Keratinocyte (primary cell): ENCODE measurements around the gene PITPNM3.

Experiments
- CTCF ChIP-seq, 3 experiments: IDR thresholded peaks in 1 of 3; conservative IDR thresholded peaks in 1 of 3; optimal IDR thresholded peaks in 1 of 3; 2 replicates in 2 of 3; 3 replicates in 1 of 3; pipeline versions ENCODE3 to v1.5.1; 2011; ENCODE audit warnings: low read length in 3 of 3, mild to moderate bottlenecking in 3 of 3, moderate library complexity in 2 of 3, control low read depth in 1 of 3, inconsistent platforms in 1 of 3; ENCODE audit not compliant: insufficient read depth in 2 of 3; ENCODE audit errors: extremely low read depth in 1 of 3
- EZH2 ChIP-seq: IDR thresholded peaks from one replicate; pipeline ENCODE4 v1.6.1; 2012; ENCODE audit warnings: inconsistent platforms, mild to moderate bottlenecking, low read length, moderate library complexity

GRCh38 chr17:6444571-6445335 is 111.6 kb downstream of the PITPNM3 start:
- TF ChIP-seq EZH2, result no peak
- no peak for TF ChIP-seq CTCF (optimal IDR thresholded peaks at IDR 0.05 in 1 of 3, IDR thresholded peaks at IDR 0.05 in 1 of 3, conservative IDR thresholded peaks at IDR 0.05 in 1 of 3; ENCODE audit: extremely low read depth in 1 of 3, insufficient read depth in 2 of 3, low read length in 3 of 3)
